Medulla oblongata (tissue), 1 donor: ENCODE measurements around the gene PDE4A.
A peak's percentile ranks its signal among the peaks of the same experiment; 100 is the strongest.

Experiments
- DNase-seq: peaks from one replicate; pipeline ENCODE4 v3.0.0-alpha.2; 2015; ENCODE audit errors: extremely low spot score

Gene PDE4A

GRCh38 chr19:10510301-10510802, 90.0 kb downstream of the PDE4A start:
- no peak for DNase-seq

- no peak for DNase-seq
These were observed 92.9 kb downstream of the PDE4A start for GRCh38 chr19:10513223-10513622.

- no peak for DNase-seq
These were observed 94.1 kb downstream of the PDE4A start for GRCh38 chr19:10514211-10515145.

DNA sequence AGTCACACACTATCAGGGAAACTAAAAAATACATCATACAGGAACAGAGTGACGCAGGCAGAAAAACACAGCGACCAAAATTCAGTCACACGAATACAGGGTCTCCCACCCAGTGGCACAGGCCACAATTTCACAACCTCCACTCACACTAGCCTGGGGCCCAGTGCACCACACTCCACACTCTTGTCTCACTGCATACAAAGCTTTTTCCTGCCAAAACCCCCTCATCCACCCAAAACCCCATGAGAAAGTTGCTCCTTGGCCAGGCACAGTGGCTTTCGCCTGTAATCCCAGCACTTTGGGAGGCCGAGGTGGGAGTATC, 95.7 kb downstream of the PDE4A start:
- DNase-seq: no peak

- peak; percentile 37 for DNase-seq
These were observed 96.4 kb downstream of the PDE4A start for GRCh38 chr19:10516671-10517286.

- peak; percentile 91 for DNase-seq
These were observed 97.0 kb downstream of the PDE4A start, which contains the start of gene S1PR5 for GRCh38 chr19:10517361-10517759. TSS of gene S1PR5 (minus strand) at chr19:10517447. CDS start at chr19:10515011, 2,436 bp downstream.

- DNase-seq: peak; percentile 53
These were observed 97.6 kb downstream of the PDE4A start for GRCh38 chr19:10517760-10518443.

DNA sequence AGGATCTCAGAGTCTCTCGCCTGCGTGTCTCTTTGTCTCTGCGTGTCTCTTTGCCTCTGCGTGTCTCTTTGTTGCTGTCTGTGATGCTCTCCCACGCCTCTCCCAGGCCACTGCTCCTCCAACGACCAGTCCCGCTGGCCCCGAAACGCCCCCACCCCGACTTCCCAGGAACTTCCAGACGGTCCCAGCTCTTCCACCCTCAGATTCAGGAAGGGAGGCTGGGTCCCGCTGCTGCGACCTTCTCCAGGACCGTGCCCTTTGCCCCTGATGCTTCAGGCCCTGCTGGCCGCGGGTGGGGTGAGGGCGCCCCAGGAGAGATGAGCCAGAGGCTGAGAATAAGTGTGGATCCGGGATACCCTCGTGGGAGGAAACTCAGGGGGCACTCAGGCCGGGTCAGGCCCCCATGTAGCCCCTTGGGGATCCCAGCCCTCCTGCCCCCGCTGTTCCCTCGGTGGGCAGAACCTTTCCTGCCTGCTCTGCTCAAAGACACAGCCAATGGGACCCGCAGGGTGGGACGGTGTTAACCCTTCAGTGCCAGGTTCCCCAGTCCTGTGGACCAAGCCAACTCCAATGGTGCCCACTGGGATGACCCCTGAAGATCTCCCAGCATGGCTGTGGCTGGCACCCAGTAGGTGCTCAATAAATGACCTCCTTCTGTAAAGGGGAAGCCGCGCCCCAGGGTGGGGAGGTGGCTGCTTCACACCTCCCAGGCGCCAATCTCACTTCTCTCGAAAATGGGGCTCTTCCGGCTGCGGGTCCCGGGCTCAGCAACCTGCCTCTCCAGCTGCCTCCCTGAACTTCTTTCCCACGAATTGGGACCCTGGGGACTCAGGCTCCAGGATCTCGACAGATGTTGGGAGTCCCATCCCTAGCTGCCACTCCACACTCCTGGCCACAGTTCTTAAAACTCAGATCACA, 98.4 kb downstream of the PDE4A start:
- peak; percentile 55 for DNase-seq
